IMR-90 (cell line): ENCODE measurements around the gene COTL1. TPM values are rescaled to one million over a fixed set of nuclear protein-coding genes. Genes with fewer than 3 reads are reported as not detected.

ENCODE experiments used
- ATAC-seq: fragments of 200-7000 bp; cut with Tn5 transposase; 2 replicates; pipeline ENCODE4 v1.9.1; 2020; ENCODE audit warnings: low read depth, mild to moderate bottlenecking, moderate library complexity
- BruUV-seq: library from RNA; stranded (reverse); fragments of 400-500 nt; replicated peaks from 2 replicates; lab custom pipeline; 2021; lab: Mats Ljungman, UMichigan
- CTCF ChIA-PET: fragments of 300-600 bp; formaldehyde crosslinking; extraction: SDS; loops from one replicate; lab custom pipeline; 2021; ENCODE audit warnings: antibody characterized with exemption; lab: Yijun Ruan, JAX
- POLR2A ChIA-PET: fragments of 300-600 bp; sonication (Branson Sonifier 250); formaldehyde crosslinking; loops from one replicate; lab custom pipeline; 2022; ENCODE audit warnings: antibody characterized with exemption; ENCODE audit not compliant: unreplicated experiment; lab: Charles Lee
- DNase-seq: peaks from one replicate; pipeline ENCODE4 v3.0.0; 2013
- H2AFZ ChIP-seq: replicated peaks from 2 replicates; pipeline ENCODE3; 2013; ENCODE audit warnings: low read length, mild to moderate bottlenecking; ENCODE audit not compliant: poor library complexity
- H2AK5ac ChIP-seq: 2 replicates; pipeline ENCODE4 v1.6.1; 2013; ENCODE audit warnings: low read depth, low read length, inconsistent platforms
- H2AK9ac ChIP-seq: replicated peaks from 2 replicates; pipeline ENCODE3; 2013; ENCODE audit warnings: mild to moderate bottlenecking, low read depth, low read length, moderate library complexity; ENCODE audit not compliant: poor library complexity
- H2BK120ac ChIP-seq: 2 replicates; pipeline ENCODE4 v1.6.1; 2013; ENCODE audit warnings: low read depth, low read length, inconsistent platforms
- H2BK15ac ChIP-seq: 3 replicates; pipeline ENCODE4 v1.6.1; 2013; ENCODE audit warnings: low read depth, low read length, inconsistent platforms
- H2BK20ac ChIP-seq: 2 replicates; pipeline ENCODE4 v1.6.1; 2013; ENCODE audit warnings: low read depth, mild to moderate bottlenecking, inconsistent platforms, low read length, moderate library complexity
- H2BK5ac ChIP-seq: 2 replicates; pipeline ENCODE4 v1.6.1; 2013; ENCODE audit warnings: mild to moderate bottlenecking, low read depth, low read length, inconsistent platforms; ENCODE audit not compliant: poor library complexity, severe bottlenecking
- H3K14ac ChIP-seq: replicated peaks from 2 replicates; pipeline ENCODE4 v1.6.1; 2013; ENCODE audit warnings: low read depth, low read length, inconsistent platforms
- H3K18ac ChIP-seq: 2 replicates; pipeline ENCODE4 v1.6.1; 2013; ENCODE audit warnings: low read depth, low read length, control low read depth
- H3K23ac ChIP-seq: 2 replicates; pipeline ENCODE4 v1.6.1; 2013; ENCODE audit warnings: low read depth, low read length, inconsistent platforms
- H3K27ac ChIP-seq: 2 replicates; pipeline ENCODE4 v1.5.1; 2013; ENCODE audit warnings: mild to moderate bottlenecking, control low read depth, low read length; ENCODE audit not compliant: insufficient read depth
- H3K27me3 ChIP-seq: 2 replicates; pipeline ENCODE4 v1.6.1; 2013; ENCODE audit warnings: low read length; ENCODE audit not compliant: control insufficient read depth, insufficient read depth
- H3K36me3 ChIP-seq: 2 replicates; pipeline ENCODE4 v1.6.1; 2013; ENCODE audit warnings: low read length, mixed read lengths; ENCODE audit not compliant: control insufficient read depth, insufficient read depth
- H3K4ac ChIP-seq: 2 replicates; pipeline ENCODE4 v1.6.1; 2013; ENCODE audit warnings: low read depth, low read length, inconsistent platforms
- H3K4me1 ChIP-seq: 2 replicates; pipeline ENCODE4 v1.6.1; 2013; ENCODE audit warnings: low read length, mixed read lengths; ENCODE audit not compliant: control insufficient read depth, insufficient read depth
- H3K4me2 ChIP-seq: 2 replicates; pipeline ENCODE4 v1.6.1; 2013; ENCODE audit warnings: low read depth, mild to moderate bottlenecking, control low read depth, low read length, moderate library complexity
- H3K4me3 ChIP-seq: 2 replicates; pipeline ENCODE4 v1.5.1; 2013; ENCODE audit warnings: low read depth, mild to moderate bottlenecking, control low read depth, low read length, moderate library complexity; ENCODE audit not compliant: insufficient read depth
- H3K56ac ChIP-seq: 2 replicates; pipeline ENCODE4 v1.6.1; 2013; ENCODE audit warnings: low read length, inconsistent platforms; ENCODE audit not compliant: insufficient read depth; ENCODE audit errors: extremely low read depth
- H3K79me1 ChIP-seq, 2 experiments: 2 replicates each; pipeline ENCODE4 v1.6.1; 2013; ENCODE audit warnings: low read length in 2 of 2, inconsistent platforms in 1 of 2, low read depth in 1 of 2
- H3K9ac ChIP-seq: 2 replicates; pipeline ENCODE4 v1.6.1; 2013; ENCODE audit warnings: low read depth, low read length, control low read depth
- H3K9me1 ChIP-seq: 2 replicates; pipeline ENCODE4 v1.6.1; 2013; ENCODE audit warnings: low read length, inconsistent platforms; ENCODE audit not compliant: insufficient read depth
- H3K9me3 ChIP-seq: 2 replicates; pipeline ENCODE4 v1.6.1; 2013; ENCODE audit warnings: low read length; ENCODE audit not compliant: control insufficient read depth, insufficient read depth
- H4K20me1 ChIP-seq: 2 replicates; pipeline ENCODE4 v1.6.1; 2013; ENCODE audit warnings: low read length, inconsistent platforms; ENCODE audit not compliant: insufficient read depth
- H4K5ac ChIP-seq: 2 replicates; pipeline ENCODE4 v1.6.1; 2013; ENCODE audit warnings: mild to moderate bottlenecking, low read depth, low read length, control low read depth
- H4K8ac ChIP-seq, 2 experiments: 2 replicates each; pipeline ENCODE4 v1.6.1; 2013; ENCODE audit warnings: low read depth in 2 of 2, low read length in 2 of 2, control low read depth in 1 of 2, inconsistent platforms in 1 of 2
- H4K91ac ChIP-seq: 2 replicates; pipeline ENCODE4 v1.6.1; 2013; ENCODE audit warnings: low read depth, low read length, inconsistent platforms; ENCODE audit not compliant: insufficient read depth
- BHLHE40 ChIP-seq: fragments of 150-350 bp; IDR thresholded peaks from 2 replicates; pipeline ENCODE4 v1.6.1; 2016; ENCODE audit warnings: mild to moderate bottlenecking, low read depth, low read length
- CEBPB ChIP-seq: IDR thresholded peaks from 2 replicates; pipeline ENCODE4 v1.6.1; 2012; ENCODE audit warnings: low read depth, low read length, improper control_type of control experiment
- CHD1 ChIP-seq: IDR thresholded peaks from 2 replicates; pipeline ENCODE4 v1.6.1; 2012; ENCODE audit warnings: low read depth, low read length, improper control_type of control experiment
- CTCF ChIP-seq: conservative IDR thresholded peaks from 2 replicates; pipeline ENCODE4 v1.5.1; 2012; ENCODE audit warnings: mild to moderate bottlenecking, low read depth, low read length, improper control_type of control experiment
- ELK1 ChIP-seq: fragments of 150-350 bp; IDR thresholded peaks from 2 replicates; pipeline ENCODE4 v1.6.1; 2016; ENCODE audit warnings: low read depth, mild to moderate bottlenecking, low read length, moderate library complexity, borderline replicate concordance
- FOS ChIP-seq: fragments of 150-350 bp; IDR thresholded peaks from 2 replicates; pipeline ENCODE4 v1.6.1; 2016; ENCODE audit warnings: low read depth, low read length
- MAFK ChIP-seq: IDR thresholded peaks from 2 replicates; pipeline ENCODE4 v1.6.1; 2012; ENCODE audit warnings: low read depth, low read length, improper control_type of control experiment
- MAZ ChIP-seq: IDR thresholded peaks from 2 replicates; pipeline ENCODE4 v1.6.1; 2012; ENCODE audit warnings: low read depth, mild to moderate bottlenecking, low read length, improper control_type of control experiment, moderate library complexity, borderline replicate concordance
- MXI1 ChIP-seq: IDR thresholded peaks from 2 replicates; pipeline ENCODE4 v1.6.1; 2012; ENCODE audit warnings: low read depth, mild to moderate bottlenecking, low read length, moderate library complexity, borderline replicate concordance
- NFE2L2 ChIP-seq: fragments of 150-350 bp; IDR thresholded peaks from 2 replicates; pipeline ENCODE4 v1.6.1; 2016; ENCODE audit warnings: low read depth, mild to moderate bottlenecking, low read length
- POLR2A ChIP-seq: IDR thresholded peaks from 2 replicates; pipeline ENCODE4 v1.6.1; 2012; ENCODE audit warnings: mild to moderate bottlenecking, low read depth, low read length
- RAD21 ChIP-seq: IDR thresholded peaks from 2 replicates; pipeline ENCODE4 v1.6.1; 2012; ENCODE audit warnings: low read length, improper control_type of control experiment
- RCOR1 ChIP-seq: IDR thresholded peaks from 2 replicates; pipeline ENCODE4 v1.6.1; 2012; ENCODE audit warnings: mild to moderate bottlenecking, low read length, improper control_type of control experiment; ENCODE audit not compliant: insufficient replicate concordance
- RFX5 ChIP-seq: IDR thresholded peaks from 2 replicates; pipeline ENCODE4 v1.8.0; 2012; ENCODE audit warnings: low read depth, mild to moderate bottlenecking, low read length, moderate library complexity
- SMC3 ChIP-seq: fragments of 150-350 bp; IDR thresholded peaks from 2 replicates; pipeline ENCODE4 v1.6.1; 2016; ENCODE audit warnings: low read depth, mild to moderate bottlenecking, antibody characterized with exemption, low read length, moderate library complexity
- USF2 ChIP-seq: fragments of 150-350 bp; IDR thresholded peaks from 2 replicates; pipeline ENCODE4 v1.6.1; 2017; ENCODE audit warnings: mild to moderate bottlenecking, antibody characterized with exemption, low read length, low read depth
- WGBS, 2 experiments: methylation state at CpG; one replicate each; pipeline versions ENCODE4 v1.1.5 to v1.1.7; 2013; ENCODE audit warnings: missing lambda C conversion rate in 2 of 2; ENCODE audit not compliant: insufficient read length in 1 of 2; ENCODE audit errors: extremely low coverage in 2 of 2; 5-methylcytosine and 5-hydroxymethylcytosine counted together
- dilution Hi-C: fragments of 300-500 bp; cut with HindIII; formaldehyde crosslinking; loops from one replicate; pipeline ENCODE4 v1.14.3; 2018; ENCODE audit warnings: low sequenced_read_pairs; ENCODE audit not compliant: unreplicated experiment
- in situ Hi-C: fragments of 300-500 bp; cut with MboI; formaldehyde crosslinking; loops from 3 replicates; pipeline ENCODE4 v1.14.3; 2019; ENCODE audit warnings: low sequenced_read_pairs, inconsistent platforms, mixed read lengths
- intact Hi-C: fragments of 100-400 bp; cut with micrococcal nuclease; formaldehyde crosslinking; loops from 2 replicates; pipeline ENCODE4 v1.10.0; 2022
- polyA plus RNA-seq, 3 experiments: library from polyadenylated mRNA; depleted of rRNA; stranded (reverse); fragments of >200 nt; gene quantifications; 2 replicates each; pipeline ENCODE4 v1.2.3, GENCODE V29; 2012; ENCODE audit warnings: low replicate concordance in 1 of 3
- total RNA-seq: library from RNA; depleted of rRNA; stranded (reverse); fragments of >200 nt; gene quantifications from 2 replicates; pipeline ENCODE4 v1.2.3, GENCODE V29; 2012

Gene COTL1
- total and polyA plus RNA-seq, 2 of the 4 experiments (the other 2 are of a cell fraction): 144 to 258 TPM

GRCh38 chr16:84557504-84557903 lies 60.4 kb downstream of the COTL1 start:
- no peak overlapping the region for H2AK5ac ChIP-seq
- H2BK120ac ChIP-seq: no peak overlapping the region
- no peak overlapping the region for H3K23ac ChIP-seq
- WGBS, 2 experiments: 64% methylated on average over 6 of the region's 6 CpGs; no CpG with 5 or more reads in 1 of the 2 experiments
- no peaks in the 10 kb centered on the region; the same call in 1 of the 2 replicates for H3K9me1 ChIP-seq
- no peaks in the 10 kb centered on the region; a peak in 2 of 4 replicates for H3K79me1 ChIP-seq
- ChIA-PET CTCF (no interaction called here), POLR2A (no interaction called here)
- no peak overlapping the region for H4K5ac ChIP-seq
- H3K4me2 ChIP-seq: no peak overlapping the region
- TF ChIP-seq RAD21 (no peak), RFX5 (no peak), CHD1 (no peak), SMC3 (no peak), MAFK (no peak), CEBPB (no peak), RCOR1 (no peak), USF2 (no peak), CTCF (no peak), BHLHE40 (no peak), FOS (no peak), MXI1 (no peak), MAZ (no peak), POLR2A (no peak), ELK1 (no peak), NFE2L2 (no peak)
- H2BK15ac ChIP-seq: no peak overlapping the region
- H3K4ac ChIP-seq: no peak overlapping the region
- in situ Hi-C loops: no loop called here
- no peak overlapping the region for H4K91ac ChIP-seq
- H3K56ac ChIP-seq: no peak overlapping the region
- no peaks in the 10 kb centered on the region for H3K4me1 ChIP-seq
- H3K18ac ChIP-seq: no peak overlapping the region
- H2AFZ ChIP-seq: no peak overlapping the region
- no peak overlapping the region for H2BK5ac ChIP-seq
- no peak overlapping the region for H3K14ac ChIP-seq
- H4K8ac ChIP-seq: no peak overlapping the region
- intact Hi-C loops: no loop called here
- peaks cover 12% of the 10 kb centered on the region for H3K36me3 ChIP-seq
- no peak overlapping the region for H3K9ac ChIP-seq
- H4K20me1 ChIP-seq: peaks cover 5% of the 10 kb centered on the region; the same call in 1 of the 2 replicates
- H2BK20ac ChIP-seq: no peak overlapping the region
- dilution Hi-C loops: no loop called here
- DNase-seq (no peak), ATAC-seq (no peak)
- no peak overlapping the region for H3K27ac ChIP-seq
- H3K27me3 ChIP-seq: no peaks in the 10 kb centered on the region
- no peaks in the 10 kb centered on the region for H3K9me3 ChIP-seq
- no TSS peak for BruUV-seq
- no peak overlapping the region for H3K4me3 ChIP-seq
- H2AK9ac ChIP-seq: no peak overlapping the region
